H9 (cell line): ENCODE data around the gene UBE3B. TPM values are rescaled to one million over a fixed set of nuclear protein-coding genes. Genes with fewer than 3 reads are reported as not detected.

Experiments
- DNase-seq: peaks from one replicate; pipeline ENCODE4 v3.0.0-alpha.2; 2017
- H2AFZ ChIP-seq: one replicate; pipeline ENCODE4 v1.6.1; 2013; ENCODE audit warnings: mild to moderate bottlenecking, low read length, control low read depth, moderate library complexity
- H2AK5ac ChIP-seq: 2 replicates; pipeline ENCODE4 v1.6.1; 2013; ENCODE audit warnings: low read length, control low read depth, mixed read lengths; ENCODE audit not compliant: insufficient read length
- H2BK120ac ChIP-seq: one replicate; pipeline ENCODE4 v1.6.1; 2013; ENCODE audit warnings: low read depth, mild to moderate bottlenecking, low read length, control low read depth, inconsistent platforms; ENCODE audit not compliant: poor library complexity, severe bottlenecking
- H2BK12ac ChIP-seq: 2 replicates; pipeline ENCODE4 v1.6.1; 2013; ENCODE audit warnings: low read length, control low read depth, mixed read lengths, low read depth; ENCODE audit not compliant: insufficient read length
- H2BK15ac ChIP-seq: 2 replicates; pipeline ENCODE4 v1.6.1; 2013; ENCODE audit warnings: low read depth, low read length, control low read depth
- H2BK20ac ChIP-seq: one replicate; pipeline ENCODE4 v1.6.1; 2013; ENCODE audit warnings: low read depth, mild to moderate bottlenecking, low read length, control low read depth, inconsistent platforms; ENCODE audit not compliant: poor library complexity, severe bottlenecking
- H2BK5ac ChIP-seq: 2 replicates; pipeline ENCODE4 v1.6.1; 2013; ENCODE audit warnings: low read length, control low read depth, mixed read lengths; ENCODE audit not compliant: insufficient read length
- H3K14ac ChIP-seq: 2 replicates; pipeline ENCODE4 v1.6.1; 2013; ENCODE audit warnings: low read length, control low read depth; ENCODE audit not compliant: insufficient read depth
- H3K18ac ChIP-seq: 2 replicates; pipeline ENCODE4 v1.6.1; 2013; ENCODE audit warnings: low read depth, mild to moderate bottlenecking, mixed read lengths, low read length, control low read depth; ENCODE audit not compliant: insufficient read length
- H3K23ac ChIP-seq: 2 replicates; pipeline ENCODE4 v1.6.1; 2013; ENCODE audit warnings: low read length, control low read depth, mixed read lengths, low read depth; ENCODE audit not compliant: insufficient read length
- H3K23me2 ChIP-seq: 2 replicates; pipeline ENCODE4 v1.6.1; 2013; ENCODE audit warnings: low read depth, mild to moderate bottlenecking, mixed read lengths, low read length, control low read depth; ENCODE audit not compliant: insufficient read length, poor library complexity, severe bottlenecking
- H3K27ac ChIP-seq: 2 replicates; pipeline ENCODE4 v1.5.1; 2013; ENCODE audit warnings: low read length, control low read depth, mixed read lengths, low read depth; ENCODE audit not compliant: insufficient read length
- H3K27me3 ChIP-seq: 2 replicates; pipeline ENCODE4 v1.6.1; 2013; ENCODE audit warnings: low read length, control low read depth, inconsistent platforms; ENCODE audit not compliant: insufficient read depth
- H3K4ac ChIP-seq: 2 replicates; pipeline ENCODE4 v1.6.1; 2013; ENCODE audit warnings: low read depth, mild to moderate bottlenecking, control low read depth, inconsistent platforms, low read length, moderate library complexity
- H3K4me1 ChIP-seq: 2 replicates; pipeline ENCODE4 v1.6.1; 2013; ENCODE audit warnings: low read length, control low read depth, inconsistent platforms; ENCODE audit not compliant: insufficient read depth
- H3K4me2 ChIP-seq: 2 replicates; pipeline ENCODE4 v1.6.1; 2013; ENCODE audit warnings: low read length, control low read depth, mixed read lengths; ENCODE audit not compliant: insufficient read length, insufficient read depth
- H3K56ac ChIP-seq: 2 replicates; pipeline ENCODE4 v1.6.1; 2013; ENCODE audit warnings: low read depth, mild to moderate bottlenecking, mixed read lengths, low read length, control low read depth; ENCODE audit not compliant: insufficient read length
- H3K79me1 ChIP-seq: 2 replicates; pipeline ENCODE4 v1.6.1; 2013; ENCODE audit warnings: low read depth, mild to moderate bottlenecking, moderate library complexity, low read length, control low read depth, inconsistent platforms; ENCODE audit not compliant: insufficient read depth, poor library complexity, severe bottlenecking
- H3K79me2 ChIP-seq: 2 replicates; pipeline ENCODE4 v1.6.1; 2013; ENCODE audit warnings: low read length, control low read depth, inconsistent platforms; ENCODE audit not compliant: insufficient read depth
- H3K9ac ChIP-seq: 2 replicates; pipeline ENCODE4 v1.6.1; 2013; ENCODE audit warnings: low read length, control low read depth, mixed read lengths; ENCODE audit not compliant: insufficient read length; ENCODE audit errors: extremely low read depth
- H3K9me3 ChIP-seq: one replicate; pipeline ENCODE4 v1.6.1; 2013; ENCODE audit warnings: low read depth, low read length, inconsistent platforms; ENCODE audit not compliant: control insufficient read depth
- H3T11ph ChIP-seq: one replicate; pipeline ENCODE4 v1.6.1; 2013; ENCODE audit warnings: mild to moderate bottlenecking, low read length, control low read depth, inconsistent platforms
- H4K20me1 ChIP-seq: one replicate; pipeline ENCODE4 v1.6.1; 2013; ENCODE audit not compliant: control insufficient read depth, insufficient read length, insufficient read depth
- H4K5ac ChIP-seq: 2 replicates; pipeline ENCODE4 v1.6.1; 2013; ENCODE audit warnings: low read depth, mild to moderate bottlenecking, mixed read lengths, low read length, control low read depth; ENCODE audit not compliant: insufficient read length
- H4K8ac ChIP-seq: replicated peaks from 2 replicates; pipeline ENCODE4 v1.6.1; 2013; ENCODE audit warnings: low read length, control low read depth, mixed read lengths, low read depth; ENCODE audit not compliant: insufficient read length
- H4K91ac ChIP-seq: 2 replicates; pipeline ENCODE4 v1.6.1; 2013; ENCODE audit warnings: low read depth, mild to moderate bottlenecking, moderate library complexity, mixed read lengths, low read length, control low read depth; ENCODE audit not compliant: insufficient read length
- H3K27ac Mint-ChIP-seq, 3 experiments: 2 replicates in 2 of 3; 3 replicates in 1 of 3; pipeline ENCODE4 v1.8.0; 2020 to 2021; ENCODE audit warnings: mixed read lengths in 3 of 3, mild to moderate bottlenecking in 1 of 3, moderate library complexity in 1 of 3
- H3K27me3 Mint-ChIP-seq: 2 replicates; pipeline ENCODE4 v1.8.0; 2021; ENCODE audit warnings: low read depth, mild to moderate bottlenecking, moderate library complexity, mixed read lengths
- H3K36me3 Mint-ChIP-seq, 3 experiments: 2 replicates in 2 of 3; 3 replicates in 1 of 3; pipeline ENCODE4 v1.8.0; 2020 to 2021; ENCODE audit warnings: low read depth in 3 of 3, mixed read lengths in 3 of 3; ENCODE audit not compliant: insufficient read depth in 1 of 3
- H3K4me1 Mint-ChIP-seq, 2 experiments: 2 replicates each; pipeline ENCODE4 v1.8.0; 2020; ENCODE audit warnings: mixed read lengths in 2 of 2
- H3K4me3 Mint-ChIP-seq, 2 experiments: 2 replicates in 1 of 2; 3 replicates in 1 of 2; pipeline ENCODE4 v1.8.0; 2020 to 2021; ENCODE audit warnings: mild to moderate bottlenecking in 2 of 2, mixed read lengths in 2 of 2, moderate library complexity in 1 of 2
- H3K9me3 Mint-ChIP-seq, 2 experiments: 2 replicates in 1 of 2; 3 replicates in 1 of 2; pipeline ENCODE4 v1.8.0; 2020; ENCODE audit warnings: mild to moderate bottlenecking in 2 of 2, mixed read lengths in 2 of 2, moderate library complexity in 1 of 2
- WGBS: extraction: QIAGEN DNeasy Blood & Tissue Kit; methylation state at CpG from one replicate; pipeline ENCODE4 v1.1.7; 2013; ENCODE audit warnings: missing lambda C conversion rate, low lambda C conversion rate, mixed read lengths; ENCODE audit not compliant: insufficient read length; ENCODE audit errors: extremely low coverage; 5-methylcytosine and 5-hydroxymethylcytosine counted together
- total RNA-seq: library from RNA; stranded (reverse); gene quantifications from 2 replicates; pipeline ENCODE4 v1.2.1, GENCODE V29; 2021
- TF ChIP-seq, protein P1 (sequence below): fragments of 200-600 bp; sonication (generic); conservative IDR thresholded peaks from 3 replicates; pipeline ENCODE4 v1.8.0; 2021; ENCODE audit warnings: antibody characterized with exemption, mild to moderate bottlenecking

Gene UBE3B
- total RNA-seq, 1 experiment from 2014 or later: 24.2 TPM

DNA sequence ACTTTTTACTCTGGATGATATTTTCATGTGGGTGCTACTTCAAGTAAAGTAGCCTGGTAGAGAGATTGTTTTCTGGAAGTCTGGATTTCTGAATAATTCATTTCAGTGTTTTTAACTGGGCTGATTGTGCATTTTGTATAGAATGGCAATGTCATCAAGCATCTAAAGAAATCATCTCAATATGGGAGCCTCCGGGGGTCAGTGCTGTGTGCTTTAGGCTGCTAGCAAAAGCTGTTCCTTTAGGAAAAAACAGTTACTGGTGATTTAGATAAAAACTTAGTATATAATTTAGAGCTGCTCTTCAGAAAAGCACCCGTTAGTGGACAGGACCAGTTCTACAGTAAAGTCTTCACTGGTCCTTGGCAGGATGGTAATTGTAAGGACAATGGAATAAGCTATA, 5.1 kb downstream of the UBE3B start:
- Histone ChIP-seq H3K9me3 (no peaks in the 10 kb centered on the region), H2AFZ (no peak overlapping the region), H4K20me1 (no peaks in the 10 kb centered on the region), H2AK5ac (no peak overlapping the region), H3K27me3 (no peaks in the 10 kb centered on the region), H4K91ac (no peak overlapping the region), H2BK5ac (no peak overlapping the region), H3K23ac (no peak overlapping the region), H3K56ac (no peak overlapping the region), H3K18ac (no peak overlapping the region), H2BK15ac (no peak overlapping the region), H4K5ac (no peak overlapping the region), H3K79me2 (peaks cover 4% of the 10 kb centered on the region; the same call in 1 of the 2 replicates), H3K14ac (no peak overlapping the region), H3K4ac (no peak overlapping the region), H2BK12ac (no peak overlapping the region), H3K23me2 (peaks cover 6% of the 10 kb centered on the region), H4K8ac (no peak overlapping the region), H3K9ac (no peak overlapping the region), H3T11ph (no peak overlapping the region), H2BK20ac (no peak overlapping the region), H2BK120ac (no peak overlapping the region), H3K4me2 (no peak overlapping the region), H3K79me1 (peaks cover 6% of the 10 kb centered on the region), H3K27ac (no peak overlapping the region), H3K4me1 (no peaks in the 10 kb centered on the region)
- Mint-ChIP-seq H3K4me3 (no peak overlapping the region), H3K4me1 (peaks cover 3 to 6% of the 10 kb centered on the region in 2 experiments; a peak in 2 of 4 replicates), H3K9me3 (no peaks in the 10 kb centered on the region), H3K27me3 (no peaks in the 10 kb centered on the region), H3K27ac (no peak overlapping the region; a peak in 1 of 7 replicates), H3K36me3 (peaks cover 9 to 39% (median 34%) of the 10 kb centered on the region in 3 experiments; a peak in 6 of 7 replicates)
- TF ChIP-seq, protein P1, sequence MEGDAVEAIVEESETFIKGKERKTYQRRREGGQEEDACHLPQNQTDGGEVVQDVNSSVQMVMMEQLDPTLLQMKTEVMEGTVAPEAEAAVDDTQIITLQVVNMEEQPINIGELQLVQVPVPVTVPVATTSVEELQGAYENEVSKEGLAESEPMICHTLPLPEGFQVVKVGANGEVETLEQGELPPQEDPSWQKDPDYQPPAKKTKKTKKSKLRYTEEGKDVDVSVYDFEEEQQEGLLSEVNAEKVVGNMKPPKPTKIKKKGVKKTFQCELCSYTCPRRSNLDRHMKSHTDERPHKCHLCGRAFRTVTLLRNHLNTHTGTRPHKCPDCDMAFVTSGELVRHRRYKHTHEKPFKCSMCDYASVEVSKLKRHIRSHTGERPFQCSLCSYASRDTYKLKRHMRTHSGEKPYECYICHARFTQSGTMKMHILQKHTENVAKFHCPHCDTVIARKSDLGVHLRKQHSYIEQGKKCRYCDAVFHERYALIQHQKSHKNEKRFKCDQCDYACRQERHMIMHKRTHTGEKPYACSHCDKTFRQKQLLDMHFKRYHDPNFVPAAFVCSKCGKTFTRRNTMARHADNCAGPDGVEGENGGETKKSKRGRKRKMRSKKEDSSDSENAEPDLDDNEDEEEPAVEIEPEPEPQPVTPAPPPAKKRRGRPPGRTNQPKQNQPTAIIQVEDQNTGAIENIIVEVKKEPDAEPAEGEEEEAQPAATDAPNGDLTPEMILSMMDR: no peak
- WGBS: no CpG with 5 or more reads among the region's 2 CpGs
- no peak for DNase-seq
